GM18870 (cell line): ENCODE measurements around the gene CFAP92.

Experiments
- ATAC-seq: cut with Tn5 transposase; IDR thresholded peaks from one replicate; pipeline ENCODE4 v1.9.1; 2021; ENCODE audit warnings: moderate library complexity; ENCODE audit not compliant: unreplicated experiment

The CFAP92 gene

DNA sequence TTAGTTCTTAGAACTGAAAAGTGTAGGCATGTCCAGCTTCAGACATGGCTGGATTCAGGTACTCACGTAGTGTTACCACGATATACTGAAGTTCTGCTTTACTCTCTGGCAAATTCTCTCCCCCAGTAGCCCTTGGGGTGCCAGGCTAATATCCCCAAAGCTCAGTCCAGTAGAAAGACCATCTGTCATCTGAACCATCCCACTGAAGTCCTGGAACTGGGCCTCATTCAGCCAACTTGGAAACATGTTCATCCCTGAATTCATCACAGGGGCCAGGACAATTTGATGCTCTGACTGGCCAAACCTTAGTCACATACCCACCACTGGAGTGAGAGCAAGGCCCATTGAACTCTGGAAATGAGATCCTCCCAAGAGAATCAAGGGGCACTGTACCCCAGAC is 15.4 kb upstream of the CFAP92 start:
- no peak for ATAC-seq

DNA sequence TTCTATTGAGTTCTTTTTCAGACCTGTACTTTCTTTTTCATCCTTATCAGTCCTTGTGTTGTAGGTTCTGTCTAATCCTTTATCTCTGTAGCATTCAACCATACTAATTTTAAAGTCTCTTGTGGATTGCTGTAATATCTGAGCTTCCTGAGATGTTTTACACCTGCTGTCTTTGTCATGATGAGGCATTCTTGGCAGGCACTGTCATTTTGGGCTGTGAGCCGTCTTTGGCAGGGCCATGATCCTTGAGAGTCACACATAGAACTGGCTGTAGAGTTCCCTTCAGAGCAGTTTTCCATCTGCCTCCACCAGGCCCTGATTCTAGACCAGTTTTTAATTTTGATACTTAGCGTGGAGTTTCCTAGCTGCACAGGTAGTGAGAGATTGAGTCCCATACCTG is 13.9 kb upstream of the CFAP92 start:
- no peak for ATAC-seq

DNA sequence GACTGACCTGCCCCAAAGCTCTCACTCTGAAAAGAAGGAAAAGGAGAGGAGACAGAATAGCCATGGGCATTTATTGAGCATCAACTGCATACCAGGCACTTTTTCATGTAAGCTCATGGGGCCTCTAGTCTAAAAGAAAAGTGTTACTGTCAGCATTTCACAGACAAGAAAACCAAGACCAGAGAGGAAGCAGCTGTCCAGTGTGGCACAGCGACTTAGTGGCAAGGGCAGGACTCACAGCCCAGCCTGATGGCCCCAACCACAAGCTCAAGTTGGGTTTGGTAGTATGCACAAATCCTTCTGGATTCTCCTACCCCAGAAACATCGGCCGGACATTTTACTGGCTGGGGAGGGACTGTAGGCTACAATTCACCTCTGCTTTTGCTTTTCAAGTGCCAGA is 13.0 kb upstream of the CFAP92 start:
- no peak for ATAC-seq

GRCh38 chr3:129005526-129006303 is 11.8 kb upstream of the CFAP92 start:
- no peak for ATAC-seq

- ATAC-seq, result no peak
Measured at GRCh38 chr3:129004639-129005295, 10.9 kb upstream of the CFAP92 start.

DNA sequence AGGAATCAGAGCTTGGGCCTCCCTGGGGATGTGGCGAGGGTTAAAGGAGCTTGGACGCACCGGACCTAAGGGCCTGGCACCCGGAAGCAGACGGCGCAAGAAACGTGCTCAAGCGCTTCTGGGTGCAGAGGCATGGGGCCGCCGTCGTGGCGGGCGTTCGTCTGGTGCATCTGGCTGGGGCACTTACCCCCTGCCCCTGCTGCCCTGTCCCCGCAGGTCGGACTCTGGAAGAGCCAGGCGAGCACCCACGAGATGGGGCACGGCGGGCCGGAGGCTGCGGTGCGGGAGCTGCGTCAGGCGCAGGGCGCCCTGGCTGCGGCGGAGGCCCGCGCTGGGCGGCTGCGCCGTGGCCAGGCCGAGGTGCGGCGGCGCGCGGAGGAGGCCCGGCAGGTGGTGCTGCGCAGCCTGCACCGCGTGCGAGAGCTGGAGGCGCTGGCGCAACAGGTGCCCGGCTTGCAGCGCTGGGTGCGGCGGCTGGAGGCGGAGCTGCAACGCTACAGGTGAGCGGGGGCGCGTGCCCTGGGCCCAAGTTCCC is 9.8 kb upstream of the CFAP92 start:
- ATAC-seq, result no peak

- no peak for ATAC-seq
Measured at GRCh38 chr3:129002573-129003569, 9.0 kb upstream of the CFAP92 start.

DNA sequence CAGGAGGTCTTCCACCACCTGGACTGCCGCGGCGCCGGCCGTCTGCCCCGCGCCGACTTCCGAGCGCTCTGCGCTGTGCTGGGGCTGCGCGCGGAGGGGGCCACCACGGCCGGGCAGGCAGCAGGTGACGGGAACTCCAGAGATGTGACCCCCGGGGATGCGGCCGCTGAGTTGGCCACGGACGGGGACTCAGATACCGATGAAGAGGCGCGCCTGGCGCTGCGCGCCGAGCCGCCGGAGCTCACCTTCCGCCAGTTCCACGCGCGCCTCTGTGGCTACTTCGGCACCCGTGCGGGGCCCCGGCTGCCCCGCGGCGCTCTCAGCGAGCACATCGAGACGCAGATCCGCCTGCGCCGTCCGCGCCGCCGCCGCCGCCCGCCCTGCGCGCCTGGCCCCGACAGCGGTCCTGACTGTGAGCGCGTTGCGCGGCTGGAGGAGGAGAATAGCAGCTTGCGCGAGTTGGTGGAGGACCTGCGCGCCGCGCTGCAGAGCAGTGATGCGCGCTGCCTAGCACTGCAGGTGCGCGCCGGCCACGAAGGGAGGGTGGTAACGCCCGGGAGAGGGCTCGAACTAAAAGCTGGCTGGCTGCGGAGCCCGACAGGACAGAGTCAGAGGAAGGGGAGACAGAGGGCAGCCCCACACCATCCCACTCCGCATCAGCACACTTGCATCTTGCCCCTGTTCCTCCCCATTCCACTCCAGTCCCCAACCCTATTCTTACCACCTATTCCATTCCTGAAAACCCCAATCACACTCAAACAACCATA is 8.1 kb upstream of the CFAP92 start:
- no peak for ATAC-seq

GRCh38 chr3:129001101-129001805 is 7.4 kb upstream of the CFAP92 start, which contains the start of gene EFCC1:
TSS of gene EFCC1 (plus strand) at chr3:129001304. CDS start at chr3:129001629, 325 bp downstream.
- no peak for ATAC-seq

GRCh38 chr3:129000742-129001100 is 6.8 kb upstream of the CFAP92 start:
- no peak for ATAC-seq

DNA sequence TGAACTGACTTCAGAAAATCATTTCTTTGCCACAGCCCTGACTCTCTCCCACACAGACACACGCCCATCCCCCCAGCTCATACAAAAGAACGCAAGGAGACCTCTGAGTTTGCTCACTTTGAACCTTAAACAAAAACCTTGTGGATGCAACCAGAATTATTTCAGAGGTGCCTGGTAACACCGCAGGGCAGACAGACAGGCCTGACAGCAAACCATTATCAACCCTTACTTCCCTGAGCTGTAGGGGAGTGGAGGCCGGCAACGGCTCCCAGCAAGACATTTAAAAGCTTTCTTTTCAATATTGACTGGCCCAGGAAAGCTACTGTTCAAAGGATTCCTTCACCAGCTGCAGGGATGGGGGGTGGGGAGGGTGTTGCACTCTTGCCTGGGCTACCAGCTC is 5.2 kb upstream of the CFAP92 start:
- ATAC-seq, result no peak

- ATAC-seq, result no peak
Measured at GRCh38 chr3:128998561-128998960, 4.7 kb upstream of the CFAP92 start.

GRCh38 chr3:128997486-128998133 is 3.7 kb upstream of the CFAP92 start:
- no peak for ATAC-seq

GRCh38 chr3:128996726-128997125 is 2.9 kb upstream of the CFAP92 start:
- no peak for ATAC-seq

DNA sequence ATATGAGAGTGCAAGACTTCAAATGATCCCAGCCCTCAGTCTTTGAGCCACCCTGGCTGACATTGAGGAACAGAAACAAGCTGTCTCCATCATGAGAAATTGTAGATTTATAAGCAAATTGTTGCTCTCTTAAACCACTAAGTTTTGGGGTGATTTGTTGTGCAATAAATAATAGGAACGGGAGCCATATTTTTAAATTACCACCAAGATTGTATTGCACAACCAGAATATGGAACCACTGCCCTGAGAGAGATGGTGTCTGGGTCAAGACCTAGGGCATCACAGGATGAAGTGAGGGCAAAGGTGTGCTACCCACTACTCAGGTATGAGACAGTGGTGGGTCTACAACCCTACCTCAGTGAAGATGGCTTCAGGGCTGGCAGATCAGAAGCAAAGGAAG is 2.3 kb upstream of the CFAP92 start:
- ATAC-seq, result no peak

- no peak for ATAC-seq
Measured at GRCh38 chr3:128995737-128996136, 1.9 kb upstream of the CFAP92 start.

DNA sequence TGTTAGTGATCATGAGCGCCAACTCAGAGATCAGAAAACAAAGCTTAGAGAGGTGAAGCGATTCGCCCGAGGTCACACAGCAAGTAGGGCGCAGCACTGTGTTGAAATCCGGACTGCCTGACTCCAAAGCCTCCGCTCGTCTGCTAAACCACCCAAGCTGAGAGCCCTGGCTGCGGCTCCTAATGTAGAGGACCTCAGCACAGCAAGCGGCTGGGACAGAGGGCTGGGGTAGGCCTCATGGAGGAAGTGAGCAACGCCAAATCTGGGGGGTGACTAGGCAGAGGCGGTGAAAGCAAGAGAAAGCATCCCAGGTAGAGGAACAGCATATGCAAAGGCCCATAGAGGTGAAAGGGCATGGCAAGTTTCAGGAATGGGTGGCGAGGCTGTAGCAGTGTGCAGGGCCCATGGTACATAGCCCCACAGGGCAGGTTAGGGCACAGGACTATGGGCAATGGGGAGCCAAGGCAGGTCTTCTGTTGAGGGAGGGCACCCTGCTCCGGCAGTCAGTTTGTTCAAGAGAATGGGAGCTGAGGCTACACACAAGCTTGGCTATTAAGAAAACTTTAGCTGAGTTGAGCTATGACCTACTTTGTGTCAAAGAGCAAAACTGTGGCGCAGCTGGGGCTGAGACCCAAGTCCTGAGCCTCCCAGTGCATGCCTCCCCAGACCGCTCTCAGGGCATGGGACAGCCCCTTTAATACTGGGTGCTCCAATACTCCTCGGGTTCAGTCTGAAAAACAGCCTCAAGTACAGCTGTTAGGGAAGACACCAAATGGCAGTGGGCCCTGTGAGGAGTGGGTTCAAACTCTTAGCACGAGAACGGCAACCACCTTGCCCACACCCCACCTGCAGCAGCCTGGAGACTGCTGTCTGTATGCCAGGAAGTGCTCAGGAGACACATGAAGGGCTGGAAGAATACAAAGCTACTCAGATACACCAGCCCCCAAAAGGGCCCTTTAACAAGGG is 988 bp upstream of the CFAP92 start:
- ATAC-seq, result no peak

- no peak for ATAC-seq
Measured at GRCh38 chr3:128994173-128994512, 267 bp upstream of the CFAP92 start.
